ENCODE data around the gene SKP2. TPM values are rescaled to one million over a fixed set of nuclear protein-coding genes. Genes with fewer than 3 reads are reported as not detected.

The SKP2 gene
- total RNA-seq, 6 donors from 2014 or later = 7.7 to 16.8 (median 14.4) TPM

DNA sequence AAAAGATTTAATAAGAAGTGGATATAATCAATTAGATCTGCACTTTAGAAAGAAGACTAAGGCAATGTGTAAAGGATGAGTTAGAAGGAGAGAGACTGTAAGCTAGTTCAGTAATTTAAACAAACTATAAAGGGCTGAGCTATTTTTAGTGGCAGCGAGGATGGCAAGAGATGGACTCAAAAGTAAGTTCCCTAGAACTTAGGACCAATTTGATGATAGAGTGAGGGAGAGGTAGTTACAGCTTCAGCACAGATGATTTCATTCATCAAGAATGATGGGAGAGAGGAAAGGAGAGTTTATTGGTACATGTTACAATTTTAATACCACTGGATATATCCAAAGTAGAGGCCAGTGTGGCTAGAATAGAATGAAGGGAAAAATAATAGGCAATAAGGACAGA lies 70.7 kb downstream of the SKP2 start:
- H3K27ac ChIP-seq = no peak overlapping the region
- 87 to 92% methylated on average over 1 of the region's 1 CpG for WGBS, 2 donors
- TF ChIP-seq POLR2A (IDR thresholded peaks at IDR 0.05) (no peak), EP300 (IDR thresholded peaks at IDR 0.05) (no peak), POLR2AphosphoS5 (IDR thresholded peaks at IDR 0.05) (no peak)
- TF ChIP-seq, protein P1, sequence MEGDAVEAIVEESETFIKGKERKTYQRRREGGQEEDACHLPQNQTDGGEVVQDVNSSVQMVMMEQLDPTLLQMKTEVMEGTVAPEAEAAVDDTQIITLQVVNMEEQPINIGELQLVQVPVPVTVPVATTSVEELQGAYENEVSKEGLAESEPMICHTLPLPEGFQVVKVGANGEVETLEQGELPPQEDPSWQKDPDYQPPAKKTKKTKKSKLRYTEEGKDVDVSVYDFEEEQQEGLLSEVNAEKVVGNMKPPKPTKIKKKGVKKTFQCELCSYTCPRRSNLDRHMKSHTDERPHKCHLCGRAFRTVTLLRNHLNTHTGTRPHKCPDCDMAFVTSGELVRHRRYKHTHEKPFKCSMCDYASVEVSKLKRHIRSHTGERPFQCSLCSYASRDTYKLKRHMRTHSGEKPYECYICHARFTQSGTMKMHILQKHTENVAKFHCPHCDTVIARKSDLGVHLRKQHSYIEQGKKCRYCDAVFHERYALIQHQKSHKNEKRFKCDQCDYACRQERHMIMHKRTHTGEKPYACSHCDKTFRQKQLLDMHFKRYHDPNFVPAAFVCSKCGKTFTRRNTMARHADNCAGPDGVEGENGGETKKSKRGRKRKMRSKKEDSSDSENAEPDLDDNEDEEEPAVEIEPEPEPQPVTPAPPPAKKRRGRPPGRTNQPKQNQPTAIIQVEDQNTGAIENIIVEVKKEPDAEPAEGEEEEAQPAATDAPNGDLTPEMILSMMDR (IDR thresholded peaks at IDR 0.05) = no peak
- ATAC-seq (ENCODE audit: low FRiP score in 2 of 2) = no peak
- no peak for DNase-seq
- peaks cover 3 to 59% (median 14%) of the 10 kb centered on the region in 4 donors for H3K36me3 ChIP-seq
- no peaks in the 10 kb centered on the region for H3K4me1 ChIP-seq
- no peaks in the 10 kb centered on the region for H3K9me3 ChIP-seq
- no peak overlapping the region for H3K4me3 ChIP-seq
- H3K27me3 ChIP-seq = no peaks in the 10 kb centered on the region

DNA sequence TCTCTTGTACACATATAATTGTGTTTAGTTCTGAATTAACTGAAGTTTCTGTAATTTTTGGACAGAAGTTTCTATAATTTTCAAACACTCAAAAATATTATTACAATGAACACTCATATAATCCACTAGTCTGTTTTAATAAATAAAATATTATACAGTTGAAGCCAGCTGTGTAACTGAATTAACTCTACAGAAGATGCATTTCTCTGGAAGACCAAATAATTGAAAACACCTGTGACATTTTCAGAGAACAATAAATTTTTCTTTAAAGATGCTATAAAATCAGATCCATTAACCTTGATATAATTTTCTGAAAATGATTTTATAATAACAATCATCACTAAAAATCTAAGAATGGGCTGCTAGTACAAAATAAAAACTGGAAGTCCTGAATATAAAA lies 75.1 kb downstream of the SKP2 start:
- Histone ChIP-seq H3K27me3 (no peaks in the 10 kb centered on the region), H3K27ac (no peak overlapping the region), H3K4me1 (peaks cover 0 to 3% (median 0%) of the 10 kb centered on the region in 4 donors), H3K4me3 (no peak overlapping the region), H3K36me3 (peaks cover 3 to 24% (median 7%) of the 10 kb centered on the region in 4 donors), H3K9me3 (no peaks in the 10 kb centered on the region)
- TF ChIP-seq POLR2AphosphoS5 (IDR thresholded peaks at IDR 0.05) (no peak), POLR2A (IDR thresholded peaks at IDR 0.05) (no peak), EP300 (IDR thresholded peaks at IDR 0.05) (no peak)
- TF ChIP-seq, protein P1 (IDR thresholded peaks at IDR 0.05) = no peak
- ATAC-seq (ENCODE audit: low FRiP score in 2 of 2) (no peak), DNase-seq (no peak)

DNA sequence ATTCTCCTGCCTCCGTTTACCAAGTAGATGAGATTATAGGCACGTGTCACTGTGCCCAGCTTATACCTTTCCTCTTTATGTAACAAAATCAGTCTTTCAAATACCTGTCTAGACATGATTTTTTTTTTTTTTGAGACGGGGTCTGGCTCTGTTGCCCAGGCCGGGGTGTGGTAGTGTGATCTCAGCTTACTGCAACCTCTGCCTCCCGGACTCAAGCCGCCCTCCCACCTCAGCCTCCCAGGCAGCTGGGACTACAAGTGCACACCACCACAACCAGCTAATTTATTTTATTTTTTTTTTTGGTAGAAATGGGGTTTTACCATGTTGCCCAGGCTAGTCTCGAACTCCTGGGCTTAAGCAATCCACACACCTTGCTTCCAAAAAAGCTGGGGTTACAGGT lies 76.6 kb downstream of the SKP2 start:
- Histone ChIP-seq H3K4me1 (peaks cover 0 to 3% (median 0%) of the 10 kb centered on the region in 4 donors), H3K27ac (no peak overlapping the region), H3K9me3 (no peaks in the 10 kb centered on the region), H3K27me3 (no peaks in the 10 kb centered on the region), H3K36me3 (peaks cover 3 to 18% (median 7%) of the 10 kb centered on the region in 4 donors), H3K4me3 (no peak overlapping the region)
- 97 to 100% methylated on average over 7 of the region's 7 CpGs for WGBS, 2 donors
- DNase-seq (peak in 1 of 2 donors; percentile 2), ATAC-seq (ENCODE audit: low FRiP score in 2 of 2) (no peak)
- TF ChIP-seq EP300 (IDR thresholded peaks at IDR 0.05) (no peak), POLR2A (IDR thresholded peaks at IDR 0.05) (no peak), POLR2AphosphoS5 (IDR thresholded peaks at IDR 0.05) (no peak)
- TF ChIP-seq, protein P1 (IDR thresholded peaks at IDR 0.05) = no peak

DNA sequence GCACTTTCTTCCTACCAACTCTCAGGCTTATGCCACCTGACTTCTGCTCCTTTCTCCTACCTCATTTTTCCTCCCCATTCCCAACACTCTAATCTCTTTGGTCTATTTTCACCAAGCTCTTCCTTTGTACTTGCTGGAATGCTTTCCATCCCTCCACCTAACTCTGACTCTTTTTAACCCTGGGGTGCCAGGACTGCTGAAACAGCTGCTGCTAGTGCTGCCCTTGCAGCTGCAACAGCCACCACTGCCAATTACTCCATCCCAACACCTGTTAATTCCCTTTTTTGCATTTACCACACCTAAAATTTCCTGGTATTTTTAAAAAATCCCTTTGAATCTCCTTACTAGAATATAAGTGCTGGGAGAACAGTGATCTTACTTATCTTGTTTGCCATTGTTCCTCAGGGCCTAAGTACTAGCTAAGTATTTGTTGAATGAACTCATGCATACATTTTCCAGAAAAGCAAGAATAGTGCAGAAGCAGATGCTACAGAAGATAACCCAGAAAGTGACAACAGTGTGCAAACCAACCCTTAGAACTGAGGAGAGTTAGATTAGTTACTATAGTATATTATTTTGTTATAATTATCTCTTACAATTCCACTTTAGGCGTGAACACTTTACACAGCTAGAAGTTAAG lies 78.4 kb downstream of the SKP2 start:
- TF ChIP-seq, protein P1 (IDR thresholded peaks at IDR 0.05) = no peak
- TF ChIP-seq POLR2A (IDR thresholded peaks at IDR 0.05) (no peak), EP300 (IDR thresholded peaks at IDR 0.05) (no peak), POLR2AphosphoS5 (IDR thresholded peaks at IDR 0.05) (no peak)
- ATAC-seq (ENCODE audit: low FRiP score in 2 of 2) (no peak), DNase-seq (no peak)
- Histone ChIP-seq H3K27me3 (no peaks in the 10 kb centered on the region), H3K4me1 (peaks cover 0 to 3% (median 0%) of the 10 kb centered on the region in 4 donors), H3K36me3 (peaks cover 0 to 5% (median 3%) of the 10 kb centered on the region in 4 donors), H3K27ac (no peak overlapping the region), H3K9me3 (no peaks in the 10 kb centered on the region), H3K4me3 (no peak overlapping the region)
- 87 to 100% methylated on average over 1 of the region's 1 CpG for WGBS, 2 donors

DNA sequence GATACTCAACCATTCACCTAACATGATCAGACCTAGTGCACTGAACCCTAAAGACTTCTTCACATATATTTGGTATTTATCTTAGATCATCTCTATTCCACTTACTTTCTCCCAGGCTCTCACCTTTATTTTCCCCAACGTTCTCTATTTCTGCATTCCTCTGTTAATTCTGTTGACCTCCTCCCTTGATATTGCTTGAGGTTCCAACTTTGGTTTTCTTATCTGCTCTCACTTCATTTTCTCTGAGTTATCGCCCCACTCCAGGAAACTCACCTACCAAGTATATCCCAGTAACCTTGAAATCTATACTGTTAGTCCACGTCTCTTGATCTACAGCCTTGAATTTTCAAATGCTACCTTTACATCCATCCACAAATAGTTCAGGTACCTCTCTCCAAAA lies 80.6 kb downstream of the SKP2 start:
- Histone ChIP-seq H3K27ac (no peak overlapping the region), H3K36me3 (no peaks in the 10 kb centered on the region), H3K4me3 (no peak overlapping the region), H3K4me1 (peaks cover 0 to 3% (median under 1%) of the 10 kb centered on the region in 4 donors), H3K9me3 (no peaks in the 10 kb centered on the region), H3K27me3 (no peaks in the 10 kb centered on the region)
- no peak for DNase-seq
- no peak for ATAC-seq (ENCODE audit: low FRiP score in 2 of 2)
- WGBS, 2 donors = 87 to 92% methylated on average over 3 of the region's 3 CpGs
- no peak for TF ChIP-seq POLR2AphosphoS5 (IDR thresholded peaks at IDR 0.05)
- TF ChIP-seq, protein P1 (IDR thresholded peaks at IDR 0.05) = no peak
- TF ChIP-seq POLR2A (IDR thresholded peaks at IDR 0.05) = no peak
- no peak for TF ChIP-seq EP300 (IDR thresholded peaks at IDR 0.05)

Measured in upper lobe of left lung (tissue), 6 donors.